D721Med (cell line): ENCODE data around the gene COQ9.

Experiments
- DNase-seq: peaks from one replicate; pipeline ENCODE4 v3.0.0; 2011; ENCODE audit warnings: low spot score; ENCODE audit not compliant: insufficient read length
- FAIRE-seq: peaks from 2 replicates; lab custom pipeline; 2011; peaks lifted over from hg19 to GRCh38; lab: Jason Lieb, UNC
- TF ChIP-seq, protein P1 (sequence below): IDR thresholded peaks from 2 replicates; pipeline ENCODE4 v1.5.1; 2012; ENCODE audit warnings: mild to moderate bottlenecking, control low read depth; ENCODE audit not compliant: insufficient read depth; ENCODE audit errors: missing control alignments

Gene COQ9

DNA sequence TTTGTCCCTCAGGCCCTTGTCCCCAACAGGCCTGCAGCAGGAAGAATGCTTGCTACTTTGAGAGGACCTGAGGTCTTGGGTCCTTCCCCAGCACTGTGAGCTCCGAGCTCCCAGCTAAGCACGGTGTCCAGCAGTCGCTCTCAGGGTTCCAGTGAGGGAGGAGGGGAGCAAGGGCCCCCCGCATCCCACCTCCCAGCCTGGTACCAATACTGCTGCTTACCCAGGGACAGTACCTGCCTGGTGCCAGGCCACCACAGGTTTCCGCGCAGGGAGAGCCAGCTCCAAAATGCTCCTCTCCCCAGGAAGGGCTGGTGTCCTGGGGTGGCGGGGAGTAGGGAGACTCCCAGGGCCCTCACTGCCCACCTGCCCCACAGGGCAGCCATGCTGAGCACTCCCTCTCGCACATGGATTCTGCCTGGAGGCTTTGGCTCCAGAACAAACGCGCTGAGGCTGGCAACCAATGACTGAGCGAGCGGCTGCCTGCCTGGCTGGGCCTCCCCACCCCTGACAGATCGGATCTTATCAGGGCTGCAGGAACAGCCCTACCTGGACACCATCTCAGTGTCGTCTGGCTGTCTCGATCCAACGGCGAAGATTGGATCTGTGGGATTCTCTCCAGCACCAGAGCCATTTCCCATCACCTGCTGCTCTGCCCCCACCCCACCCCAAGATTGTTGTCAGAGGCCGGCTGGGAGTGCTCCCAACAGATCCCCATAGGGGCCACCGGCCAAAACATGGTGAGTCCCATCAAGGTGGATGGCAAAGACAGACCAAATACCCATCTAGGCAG lies 36.6 kb downstream of the COQ9 start:
- TF ChIP-seq, protein P1, sequence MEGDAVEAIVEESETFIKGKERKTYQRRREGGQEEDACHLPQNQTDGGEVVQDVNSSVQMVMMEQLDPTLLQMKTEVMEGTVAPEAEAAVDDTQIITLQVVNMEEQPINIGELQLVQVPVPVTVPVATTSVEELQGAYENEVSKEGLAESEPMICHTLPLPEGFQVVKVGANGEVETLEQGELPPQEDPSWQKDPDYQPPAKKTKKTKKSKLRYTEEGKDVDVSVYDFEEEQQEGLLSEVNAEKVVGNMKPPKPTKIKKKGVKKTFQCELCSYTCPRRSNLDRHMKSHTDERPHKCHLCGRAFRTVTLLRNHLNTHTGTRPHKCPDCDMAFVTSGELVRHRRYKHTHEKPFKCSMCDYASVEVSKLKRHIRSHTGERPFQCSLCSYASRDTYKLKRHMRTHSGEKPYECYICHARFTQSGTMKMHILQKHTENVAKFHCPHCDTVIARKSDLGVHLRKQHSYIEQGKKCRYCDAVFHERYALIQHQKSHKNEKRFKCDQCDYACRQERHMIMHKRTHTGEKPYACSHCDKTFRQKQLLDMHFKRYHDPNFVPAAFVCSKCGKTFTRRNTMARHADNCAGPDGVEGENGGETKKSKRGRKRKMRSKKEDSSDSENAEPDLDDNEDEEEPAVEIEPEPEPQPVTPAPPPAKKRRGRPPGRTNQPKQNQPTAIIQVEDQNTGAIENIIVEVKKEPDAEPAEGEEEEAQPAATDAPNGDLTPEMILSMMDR: no peak
- DNase-seq: no peak
- FAIRE-seq: no peak

DNA sequence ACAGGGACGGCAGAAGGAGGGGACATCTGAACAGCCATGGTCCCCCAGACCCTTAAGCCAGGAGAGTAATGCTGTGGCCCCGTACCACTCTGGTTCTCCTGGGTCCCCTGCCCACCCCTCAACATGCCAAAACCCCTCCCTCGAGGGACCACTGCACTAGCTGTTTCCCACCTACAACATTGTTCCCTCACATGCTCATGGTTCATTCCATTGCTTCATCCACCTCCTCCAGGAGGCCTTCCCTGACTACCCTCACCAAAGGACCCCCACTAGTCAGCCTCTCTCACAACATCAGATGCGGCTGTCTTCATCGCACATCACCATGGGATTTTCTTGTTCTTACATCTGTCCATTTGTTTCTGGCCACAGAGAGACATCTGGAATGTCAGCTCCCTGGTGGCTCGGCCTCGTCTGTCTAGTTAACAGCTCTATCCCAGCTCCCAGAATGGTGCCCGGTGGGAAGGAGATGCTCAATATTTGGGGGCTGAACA lies 37.3 kb downstream of the COQ9 start:
- DNase-seq (no peak), FAIRE-seq (no peak)
- TF ChIP-seq, protein P1: no peak

DNA sequence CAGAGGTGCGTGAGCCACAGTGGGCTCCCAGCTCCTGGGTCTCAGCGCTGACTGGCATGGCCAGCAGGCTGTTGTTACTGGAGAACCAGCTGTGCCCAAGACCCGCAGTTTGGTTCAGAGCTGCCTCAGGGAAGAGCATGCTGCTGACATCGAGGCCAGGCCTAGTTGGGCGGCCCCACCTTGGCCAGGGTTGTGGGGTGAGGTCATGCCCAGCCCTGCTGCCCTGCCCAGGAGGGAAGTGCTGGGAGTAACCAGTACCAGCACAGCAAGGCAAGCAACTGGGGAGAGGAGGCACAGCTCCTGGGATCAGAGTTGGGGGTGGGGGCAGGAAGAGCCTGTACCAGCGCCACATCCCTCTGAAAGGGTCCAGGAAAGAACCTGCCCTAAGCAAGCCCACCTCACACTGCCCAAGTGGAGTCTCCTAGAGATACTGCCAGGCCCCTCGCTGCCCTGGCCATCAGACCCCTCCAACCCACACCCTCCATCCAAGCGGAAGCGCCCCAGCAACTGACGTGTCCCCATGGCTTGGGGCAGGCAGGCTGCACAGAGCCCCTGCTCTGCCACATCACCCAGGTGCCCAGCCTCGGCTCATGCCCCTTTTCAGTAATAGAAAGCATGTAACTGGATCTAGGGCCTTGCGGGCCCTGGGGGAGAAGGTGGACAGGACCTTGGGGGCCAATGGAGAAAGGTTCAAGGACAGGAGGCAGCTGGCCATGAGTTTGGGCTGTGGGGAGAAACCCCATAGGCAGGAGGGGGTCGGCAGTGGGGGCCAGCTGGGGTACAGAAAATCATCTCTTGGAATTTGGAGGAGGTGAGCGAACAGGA lies 38.0 kb downstream of the COQ9 start:
- FAIRE-seq (no peak), DNase-seq (no peak)
- TF ChIP-seq, protein P1: no peak

DNA sequence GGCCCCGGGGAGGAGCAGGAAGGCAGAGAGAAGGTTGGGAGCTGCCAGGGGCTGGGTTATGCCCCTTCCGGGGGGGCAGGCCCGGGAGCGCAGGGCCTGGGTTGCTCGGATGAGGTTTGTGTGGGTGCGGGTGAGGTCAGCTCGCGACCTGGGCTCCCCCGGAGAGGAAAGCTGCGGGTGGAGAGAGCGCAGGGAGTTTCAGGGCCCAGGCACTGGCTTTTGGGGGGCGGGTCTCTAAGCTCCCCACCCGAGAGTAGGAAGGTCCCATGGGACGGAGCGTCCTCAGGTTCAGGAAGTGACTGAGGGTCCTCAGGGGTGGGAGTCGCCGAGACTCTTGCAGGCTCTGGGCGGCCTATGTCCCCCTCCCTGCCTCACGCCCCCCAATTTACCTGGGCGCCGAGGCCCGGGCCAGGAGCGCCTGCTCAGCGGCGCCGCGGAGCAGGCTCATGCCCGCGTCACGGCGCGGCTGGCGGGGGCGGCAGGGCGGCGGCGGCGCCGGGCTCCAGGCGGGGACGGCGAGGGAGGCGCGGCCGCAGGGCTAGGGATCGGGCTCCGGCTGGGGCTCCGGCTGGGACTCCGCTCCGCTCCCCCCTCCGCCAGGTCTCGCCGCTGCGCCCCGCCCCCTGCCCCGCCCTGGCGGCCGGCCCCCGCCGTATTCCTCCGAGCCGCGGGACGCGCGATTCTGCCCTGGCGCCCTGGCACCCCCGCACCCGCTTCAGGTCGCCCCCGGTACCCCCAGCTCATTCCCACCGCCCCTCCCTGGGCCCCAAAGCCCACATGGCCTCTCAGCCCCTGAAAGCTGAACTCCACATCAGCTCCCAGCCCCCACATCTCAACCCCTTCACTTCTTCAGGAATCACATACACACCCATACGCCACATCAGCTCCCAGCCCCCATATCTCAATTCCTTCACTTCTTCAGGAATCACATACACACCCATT lies 38.9 kb downstream of the COQ9 start, which contains the start of gene DOK4:
DOK4 (minus strand) TSS at position 578 of the 942 bp plus-strand sequence. CDS start 6,986 bp downstream, outside the sequence.
- DNase-seq (peak; percentile 89), FAIRE-seq (no peak)
- TF ChIP-seq, protein P1: no peak

DNA sequence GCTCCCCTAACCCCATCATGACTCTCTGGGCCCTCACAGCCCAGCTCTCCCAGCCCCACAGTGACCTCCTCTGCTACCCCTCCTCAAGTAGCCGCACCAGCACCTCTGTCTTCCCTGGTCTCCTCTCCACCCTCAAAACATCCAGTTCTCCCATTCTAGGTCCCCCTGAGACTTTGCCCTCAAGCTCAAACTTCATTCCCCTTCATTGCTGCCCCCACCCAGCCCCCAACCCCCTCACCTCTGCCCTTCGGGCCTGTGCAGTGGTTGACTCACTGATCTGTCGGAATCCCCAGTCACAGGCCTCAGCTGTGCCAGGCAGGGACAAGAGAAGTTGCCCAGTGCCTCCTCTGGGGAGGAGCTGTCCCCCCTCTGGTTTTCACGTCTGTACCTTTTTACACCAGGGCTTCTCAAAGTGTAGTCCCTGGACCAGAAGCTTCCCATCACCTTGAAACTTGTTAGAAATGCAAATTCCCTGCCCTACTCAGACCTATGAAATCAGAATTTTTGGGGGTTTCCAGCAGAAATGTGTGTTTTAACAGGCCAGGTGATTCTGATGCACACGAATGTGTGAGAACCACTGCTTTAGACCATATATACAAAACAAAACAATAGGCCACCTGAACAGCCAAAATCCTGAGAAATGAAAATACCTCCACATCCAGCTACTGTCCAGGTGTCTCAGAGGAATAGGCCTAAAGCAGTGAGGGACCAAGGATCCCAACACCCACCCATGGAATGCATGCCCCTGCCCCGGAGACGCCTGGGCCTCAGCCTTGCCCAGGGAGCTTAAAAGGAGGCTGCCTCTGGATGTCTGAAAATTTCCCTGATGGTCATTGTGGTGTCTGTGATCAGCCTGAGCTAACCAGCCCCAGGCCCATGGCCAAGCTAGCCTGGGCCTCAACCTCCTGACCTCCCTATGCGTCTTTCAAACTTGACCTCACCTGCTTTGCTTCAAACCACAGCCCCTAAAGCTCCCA lies 39.9 kb downstream of the COQ9 start:
- no peak for FAIRE-seq
- DNase-seq: no peak
- TF ChIP-seq, protein P1: no peak

DNA sequence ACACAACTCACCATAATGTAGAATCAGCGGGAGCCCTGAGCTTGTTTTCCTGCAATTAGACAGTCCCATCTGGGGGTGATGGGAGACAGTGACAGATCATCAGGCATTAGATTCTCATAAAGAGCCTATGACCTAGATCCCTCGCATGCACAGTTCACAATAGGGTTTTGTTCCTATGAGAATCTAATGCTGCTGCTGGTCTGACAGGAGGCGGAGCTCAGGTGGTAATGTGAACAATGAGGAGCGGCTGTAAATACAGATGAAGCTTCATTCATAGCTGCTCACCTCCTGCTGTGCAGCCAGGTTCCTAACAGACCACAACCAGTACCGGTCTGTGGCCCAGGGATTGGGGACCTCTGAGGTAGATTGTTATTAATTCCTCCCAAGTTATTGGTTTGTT lies 42.0 kb downstream of the COQ9 start:
- TF ChIP-seq, protein P1: no peak
- DNase-seq: no peak
- no peak for FAIRE-seq
